Adrenal gland (tissue), 12 donors: ENCODE results near the gene PSD2. TPM values are rescaled to one million over a fixed set of nuclear protein-coding genes. Genes with fewer than 3 reads are reported as not detected.

Source experiments
- DNase-seq, 7 donors: peaks; one replicate each; pipeline ENCODE4 v3.0.0-alpha.2; 2019 to 2020
- H3K27ac ChIP-seq, 5 donors: fragments of 200-600 bp; sonication (generic) in 4 of 5; 1 replicate in 3 of 5; 2 replicates in 2 of 5; pipeline versions ENCODE4 v1.5.1 to v1.8.0; 2016 to 2020; ENCODE audit warnings: mild to moderate bottlenecking in 1 of 5
- H3K27me3 ChIP-seq: fragments of 200-600 bp; 2 replicates; pipeline ENCODE4 v1.8.0; 2021
- H3K36me3 ChIP-seq, 2 donors: fragments of 200-600 bp; replicated peaks in 1 of 2; 1 replicate in 1 of 2; 2 replicates in 1 of 2; pipeline versions ENCODE4 v1.5.1 to v1.8.0; 2018 to 2022
- H3K4me1 ChIP-seq, 2 donors: fragments of 200-600 bp; replicated peaks in 1 of 2; 1 replicate in 1 of 2; 2 replicates in 1 of 2; pipeline versions ENCODE4 v1.5.1 to v1.8.0; 2018 to 2021
- H3K4me3 ChIP-seq, 4 donors: fragments of 200-600 bp; sonication (generic) in 3 of 4; one replicate each; pipeline ENCODE4 v1.5.1; 2016 to 2018
- H3K9me3 ChIP-seq, 3 donors: fragments of 200-600 bp; sonication (generic) in 1 of 3; replicated peaks in 1 of 3; 1 replicate in 2 of 3; 2 replicates in 1 of 3; pipeline versions ENCODE4 v1.5.1 to v1.8.0; 2016 to 2021
- CTCF ChIP-seq, 6 experiments: fragments of 450-650 bp in 4 of 6; fragments of 200-600 bp in 2 of 6; sonication (generic) in 1 of 6; IDR thresholded peaks; 1 replicate in 5 of 6; 2 replicates in 1 of 6; pipeline versions ENCODE4 v1.5.1 to v1.8.0; 2016 to 2021; ENCODE audit warnings: antibody characterized with exemption in 6 of 6, mild to moderate bottlenecking in 2 of 6, moderate library complexity in 1 of 6
- POLR2A ChIP-seq, 2 donors: fragments of 450-650 bp; IDR thresholded peaks; one replicate each; pipeline ENCODE4 v1.6.1; 2017; ENCODE audit warnings: antibody characterized with exemption in 2 of 2, mild to moderate bottlenecking in 2 of 2, moderate library complexity in 1 of 2
- WGBS, 4 donors: extraction: QIAGEN DNeasy Blood & Tissue Kit in 2 of 4; methylation state at CpG; one replicate each; pipeline versions ENCODE4 v1.1.5 to v1.1.7; 2013 to 2017; 5-methylcytosine and 5-hydroxymethylcytosine counted together
- intact Hi-C, 2 donors: fragments of 100-400 bp; cut with DNase I; formaldehyde crosslinking; loops; one replicate each; pipeline versions ENCODE4 v1.14.1 to v1.15.0; 2022 to 2023
- polyA plus RNA-seq, 3 donors: library from polyadenylated mRNA; stranded (reverse); fragments of 200-250 nt in 2 of 3; fragments of 350-450 nt in 1 of 3; fragmentation: Illumina TruSeq in 1 of 3; extraction: RNeasy Lipid Tissue Mini Kit (QIAGEN cat#74804) in 1 of 3; gene quantifications; one replicate each; pipeline ENCODE4 v1.2.3, GENCODE V29; 2013 to 2014
- total RNA-seq, 9 donors: library from RNA; depleted of rRNA in 4 of 9; stranded (reverse); fragments of >200 nt in 4 of 9; fragments of 120-200 nt in 1 of 9; fragmentation: NEBNext Ultra II Directional in 1 of 9; extraction: Animal tissue kit (Norgen Biotek cat#: 25700) in 1 of 9; gene quantifications; one replicate each; pipeline versions ENCODE4 v1.1.0 to v1.2.4, GENCODE V29; 2013 to 2023
- donor health status: healthy with polysubstance abuse.
- donor health status: Bipolar disorder and iron deficiency.
- donor health status: DM: yes; HTN: yes; CAD: no.
- donor health status: DM: no; HTN: no; CAD: no.
- donor health status: DM: no; HTN: no; CAD: no.
- donor health status: DM: yes; HTN: yes; CAD: no.

PSD2 gene
- total and polyA plus RNA-seq, 12 donors = 0.11 to 0.46 (median 0.24) TPM; not detected in 5

GRCh38 chr5:139844472-139845145 lies 49.0 kb downstream of the PSD2 start:
- peak; percentile 46 to 90 (median 75) for DNase-seq
- intact Hi-C loops = loop anchor here (5.0 kb wide), 1 partner anchor 57 kb away; no protein-coding TSS in a partner anchor
- H3K4me3 ChIP-seq = no peak overlapping the region
- no peak for TF ChIP-seq POLR2A (IDR thresholded peaks at IDR 0.05)
- TF ChIP-seq CTCF (IDR thresholded peaks at IDR 0.05) = peak; percentile 47 to 70 (median 65)
- H3K27me3 ChIP-seq = no peaks in the 10 kb centered on the region
- 52 to 59% (median 54%) methylated on average over 17 to 18 of the region's 18 CpGs for WGBS, 4 donors
- H3K4me1 ChIP-seq = no peaks in the 10 kb centered on the region
- no peaks in the 10 kb centered on the region for H3K36me3 ChIP-seq
- no peak overlapping the region for H3K27ac ChIP-seq
- H3K9me3 ChIP-seq = no peaks in the 10 kb centered on the region

DNA sequence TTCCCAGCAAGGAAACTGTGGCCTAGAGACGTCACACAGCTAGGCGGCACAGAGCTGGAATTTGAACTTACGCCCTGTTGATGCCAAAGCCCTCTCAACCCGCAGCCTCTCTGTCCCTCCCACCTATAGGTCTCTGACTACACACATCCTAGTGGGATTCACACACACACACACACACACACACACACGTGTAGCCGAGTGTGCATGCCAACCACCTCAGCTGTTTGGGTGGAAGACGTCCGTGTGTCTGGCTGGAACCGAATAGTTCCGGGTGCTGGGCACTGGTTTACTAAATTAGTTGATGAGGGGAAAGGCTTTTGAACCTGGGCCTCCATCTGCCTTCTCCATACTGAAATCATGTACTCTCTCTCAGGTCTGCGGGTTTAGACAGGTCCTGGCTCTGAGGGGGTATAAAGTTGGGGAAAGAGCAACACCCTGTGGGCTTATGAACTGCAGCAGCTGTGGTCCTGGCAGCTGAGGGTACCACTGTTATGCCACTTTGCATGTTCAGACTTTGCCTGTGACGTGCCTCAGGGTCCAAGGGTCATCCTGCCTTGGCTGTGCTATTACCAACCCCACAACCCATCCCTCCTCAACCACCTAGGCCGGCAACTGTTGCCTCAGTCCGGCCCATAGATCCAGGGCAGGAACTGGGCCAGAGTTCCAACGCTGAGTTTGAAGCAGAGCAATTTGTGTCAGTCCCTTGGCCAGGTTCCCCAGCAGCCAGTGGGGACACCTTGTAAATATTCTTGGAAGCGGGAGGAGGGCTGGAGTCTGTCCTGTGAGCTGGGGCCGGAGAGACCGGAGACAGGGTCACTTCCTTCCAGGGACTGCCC lies 50.5 kb downstream of the PSD2 start:
- no peaks in the 10 kb centered on the region for H3K36me3 ChIP-seq
- H3K4me3 ChIP-seq = no peak overlapping the region
- TF ChIP-seq POLR2A (IDR thresholded peaks at IDR 0.05) (no peak), CTCF (IDR thresholded peaks at IDR 0.05) (no peak)
- no peaks in the 10 kb centered on the region for H3K9me3 ChIP-seq
- no peak overlapping the region for H3K27ac ChIP-seq
- WGBS, 4 donors = 85 to 95% (median 87%) methylated on average over 13 to 18 of the region's 18 CpGs
- no peaks in the 10 kb centered on the region for H3K4me1 ChIP-seq
- H3K27me3 ChIP-seq = no peaks in the 10 kb centered on the region
- intact Hi-C loops = no loop called here
- peak in 2 of 7 donors; percentile 14 to 28 for DNase-seq

DNA sequence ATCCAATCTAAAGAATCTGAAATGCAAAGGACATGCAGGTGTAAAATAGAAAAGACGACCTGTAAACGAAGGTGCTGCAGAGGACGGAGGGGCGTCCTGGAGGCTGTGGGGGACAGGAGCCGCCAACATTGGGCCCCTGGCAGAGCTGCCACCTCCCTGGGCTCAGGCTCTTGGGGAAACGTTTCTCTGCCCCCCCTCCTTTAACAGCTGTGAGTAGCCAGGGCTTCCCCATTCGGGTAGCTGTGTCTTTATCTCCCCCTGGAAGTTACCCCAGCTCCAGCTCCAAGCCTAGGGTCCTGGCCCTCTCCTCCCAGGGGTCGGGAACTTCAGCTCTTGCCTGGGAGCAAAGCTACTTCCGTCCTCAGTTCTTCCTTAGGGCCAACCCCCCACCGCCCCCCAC lies 51.5 kb downstream of the PSD2 start:
- H3K36me3 ChIP-seq = peaks cover 0 to 9% of the 10 kb centered on the region in 2 donors
- WGBS, 4 donors = 58 to 71% (median 64%) methylated on average over 9 to 10 of the region's 10 CpGs
- intact Hi-C loops = no loop called here

More for the DNA sequence above, 51.5 kb downstream of the PSD2 start:
- Histone ChIP-seq H3K4me3 (no peak overlapping the region), H3K4me1 (no peaks in the 10 kb centered on the region), H3K27ac (no peak overlapping the region), H3K9me3 (no peaks in the 10 kb centered on the region), H3K27me3 (no peaks in the 10 kb centered on the region)
- DNase-seq = no peak
- no peak for TF ChIP-seq CTCF (IDR thresholded peaks at IDR 0.05)
- TF ChIP-seq POLR2A (IDR thresholded peaks at IDR 0.05) = no peak
